Measurements from ENCODE around the gene MT1B.

GRCh38 chr16:56605475-56605874, 46.2 kb upstream of the MT1B start:
- no peak for TF ChIP-seq CTCF (IDR thresholded peaks at IDR 0.05)
- no peak for TF ChIP-seq POLR2A (IDR thresholded peaks at IDR 0.05)
- no peak for TF ChIP-seq EP300 (IDR thresholded peaks at IDR 0.05)
